ENCODE results near the gene HRAS. TPM values are rescaled to one million over a fixed set of nuclear protein-coding genes. Genes with fewer than 3 reads are reported as not detected.

The HRAS gene
- polyA plus RNA-seq, 1 of the 3 experiments (the other 2 are of a cell fraction) = 217 TPM

DNA sequence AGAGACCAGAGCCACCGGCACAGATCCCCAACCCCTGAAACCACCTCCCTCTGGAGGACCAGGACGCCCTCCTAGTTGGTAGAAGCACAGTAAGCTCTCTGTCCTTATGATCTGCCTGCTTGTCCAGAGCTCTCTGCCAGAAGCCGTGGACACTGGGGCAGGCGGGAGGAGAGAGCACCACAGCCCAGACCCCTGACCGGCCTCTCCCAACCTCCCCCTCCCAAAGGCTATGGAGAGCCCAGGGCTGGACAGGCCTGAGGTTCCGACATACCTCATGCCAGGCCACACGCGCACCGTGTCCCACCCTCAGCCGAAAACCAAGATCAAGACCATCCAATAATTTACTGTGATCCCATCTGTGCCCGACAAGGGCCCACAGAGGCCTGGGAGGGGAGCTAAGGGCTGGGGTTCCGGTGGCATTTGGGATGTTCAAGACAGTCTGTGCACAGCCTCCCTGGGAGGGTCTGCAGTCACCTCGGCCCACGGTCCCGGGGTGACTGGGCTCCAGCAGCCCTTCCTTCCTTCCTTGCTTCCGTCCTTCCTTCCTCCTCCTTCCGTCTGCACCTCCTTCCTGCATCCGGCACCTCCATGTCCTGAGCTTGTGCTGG, 3.4 kb downstream of the HRAS start:
- WGBS (ENCODE audit: low lambda C conversion rate) = 94% methylated on average over 10 of the region's 18 CpGs
- peaks cover 0 to 12% of the 10 kb centered on the region in 2 experiments; a peak in 1 of 4 replicates for H3K4me1 ChIP-seq (ENCODE audit: control insufficient read depth in 1 of 2, insufficient read depth in 2 of 2, low read depth in 1 of 2, low read length in 1 of 2)
- no peak overlapping the region for H2AFZ ChIP-seq (ENCODE audit: low read depth)
- no peak overlapping the region for H3K4me3 ChIP-seq (ENCODE audit: low read depth in 2 of 2, low read length in 1 of 2)
- CTCF ChIA-PET = interaction anchor here (2.3 kb wide), 2 partner anchors 13 to 22 kb away, joined by 5 to 13 read pairs; no protein-coding TSS in a partner anchor
- DNase-seq = no peak
- H3F3A ChIP-seq (replicated peaks; ENCODE audit: insufficient read depth) = no peaks in the 10 kb centered on the region
- H3K9me3 ChIP-seq = no peaks in the 10 kb centered on the region
- no peak overlapping the region for H3K9ac ChIP-seq
- no peak overlapping the region for H3K27ac ChIP-seq (ENCODE audit: low read depth in 2 of 2, low read length in 1 of 2)
- no peaks in the 10 kb centered on the region for H3K27me3 ChIP-seq (ENCODE audit: insufficient read depth)
- peaks cover 10% of the 10 kb centered on the region; the same call in 1 of the 2 replicates for H4K20me1 ChIP-seq (ENCODE audit: insufficient read depth)
- TF ChIP-seq GATA2 (CRISPR knock-in tag; IDR thresholded peaks at IDR 0.05) (no peak), ELF1 (IDR thresholded peaks at IDR 0.05) (no peak), TAF1 (IDR thresholded peaks at IDR 0.05; ENCODE audit: borderline replicate concordance, low read depth, low read length) (no peak), NRF1 (IDR thresholded peaks at IDR 0.05; ENCODE audit: low read depth, low read length) (no peak), FOSL2 (IDR thresholded peaks at IDR 0.05; ENCODE audit: borderline replicate concordance, low read depth) (no peak), RAD21 (IDR thresholded peaks at IDR 0.05; ENCODE audit: low read length) (no peak), MXI1 (IDR thresholded peaks at IDR 0.05; ENCODE audit: low read depth, low read length) (no peak), GABPA (IDR thresholded peaks at IDR 0.05; ENCODE audit: low read depth) (no peak), RXRA (IDR thresholded peaks at IDR 0.05; ENCODE audit: borderline replicate concordance, low read depth) (no peak), SIN3A (IDR thresholded peaks at IDR 0.05; ENCODE audit: borderline replicate concordance, low read depth, low read length) (no peak), EP300 (IDR thresholded peaks at IDR 0.05; ENCODE audit: borderline replicate concordance in 1 of 2, low read depth in 1 of 2, low read length in 1 of 2) (no peak), CTCF (IDR thresholded peaks at IDR 0.05) (no peak), MEF2A (IDR thresholded peaks at IDR 0.05; ENCODE audit: borderline replicate concordance, low read depth) (no peak), SMC3 (IDR thresholded peaks at IDR 0.05; ENCODE audit: low read depth, low read length) (no peak)
- TF ChIP-seq, protein P1, sequence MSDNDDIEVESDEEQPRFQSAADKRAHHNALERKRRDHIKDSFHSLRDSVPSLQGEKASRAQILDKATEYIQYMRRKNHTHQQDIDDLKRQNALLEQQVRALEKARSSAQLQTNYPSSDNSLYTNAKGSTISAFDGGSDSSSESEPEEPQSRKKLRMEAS (IDR thresholded peaks at IDR 0.05; ENCODE audit: low read depth) = no peak
- TF ChIP-seq, protein P2, sequence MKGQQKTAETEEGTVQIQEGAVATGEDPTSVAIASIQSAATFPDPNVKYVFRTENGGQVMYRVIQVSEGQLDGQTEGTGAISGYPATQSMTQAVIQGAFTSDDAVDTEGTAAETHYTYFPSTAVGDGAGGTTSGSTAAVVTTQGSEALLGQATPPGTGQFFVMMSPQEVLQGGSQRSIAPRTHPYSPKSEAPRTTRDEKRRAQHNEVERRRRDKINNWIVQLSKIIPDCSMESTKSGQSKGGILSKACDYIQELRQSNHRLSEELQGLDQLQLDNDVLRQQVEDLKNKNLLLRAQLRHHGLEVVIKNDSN (IDR thresholded peaks at IDR 0.05; ENCODE audit: borderline replicate concordance, low read depth) = no peak
- TF ChIP-seq, protein P3, sequence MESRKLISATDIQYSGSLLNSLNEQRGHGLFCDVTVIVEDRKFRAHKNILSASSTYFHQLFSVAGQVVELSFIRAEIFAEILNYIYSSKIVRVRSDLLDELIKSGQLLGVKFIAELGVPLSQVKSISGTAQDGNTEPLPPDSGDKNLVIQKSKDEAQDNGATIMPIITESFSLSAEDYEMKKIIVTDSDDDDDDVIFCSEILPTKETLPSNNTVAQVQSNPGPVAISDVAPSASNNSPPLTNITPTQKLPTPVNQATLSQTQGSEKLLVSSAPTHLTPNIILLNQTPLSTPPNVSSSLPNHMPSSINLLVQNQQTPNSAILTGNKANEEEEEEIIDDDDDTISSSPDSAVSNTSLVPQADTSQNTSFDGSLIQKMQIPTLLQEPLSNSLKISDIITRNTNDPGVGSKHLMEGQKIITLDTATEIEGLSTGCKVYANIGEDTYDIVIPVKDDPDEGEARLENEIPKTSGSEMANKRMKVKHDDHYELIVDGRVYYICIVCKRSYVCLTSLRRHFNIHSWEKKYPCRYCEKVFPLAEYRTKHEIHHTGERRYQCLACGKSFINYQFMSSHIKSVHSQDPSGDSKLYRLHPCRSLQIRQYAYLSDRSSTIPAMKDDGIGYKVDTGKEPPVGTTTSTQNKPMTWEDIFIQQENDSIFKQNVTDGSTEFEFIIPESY (IDR thresholded peaks at IDR 0.05; ENCODE audit: borderline replicate concordance, low read depth) = no peak
- TF ChIP-seq, protein P4, sequence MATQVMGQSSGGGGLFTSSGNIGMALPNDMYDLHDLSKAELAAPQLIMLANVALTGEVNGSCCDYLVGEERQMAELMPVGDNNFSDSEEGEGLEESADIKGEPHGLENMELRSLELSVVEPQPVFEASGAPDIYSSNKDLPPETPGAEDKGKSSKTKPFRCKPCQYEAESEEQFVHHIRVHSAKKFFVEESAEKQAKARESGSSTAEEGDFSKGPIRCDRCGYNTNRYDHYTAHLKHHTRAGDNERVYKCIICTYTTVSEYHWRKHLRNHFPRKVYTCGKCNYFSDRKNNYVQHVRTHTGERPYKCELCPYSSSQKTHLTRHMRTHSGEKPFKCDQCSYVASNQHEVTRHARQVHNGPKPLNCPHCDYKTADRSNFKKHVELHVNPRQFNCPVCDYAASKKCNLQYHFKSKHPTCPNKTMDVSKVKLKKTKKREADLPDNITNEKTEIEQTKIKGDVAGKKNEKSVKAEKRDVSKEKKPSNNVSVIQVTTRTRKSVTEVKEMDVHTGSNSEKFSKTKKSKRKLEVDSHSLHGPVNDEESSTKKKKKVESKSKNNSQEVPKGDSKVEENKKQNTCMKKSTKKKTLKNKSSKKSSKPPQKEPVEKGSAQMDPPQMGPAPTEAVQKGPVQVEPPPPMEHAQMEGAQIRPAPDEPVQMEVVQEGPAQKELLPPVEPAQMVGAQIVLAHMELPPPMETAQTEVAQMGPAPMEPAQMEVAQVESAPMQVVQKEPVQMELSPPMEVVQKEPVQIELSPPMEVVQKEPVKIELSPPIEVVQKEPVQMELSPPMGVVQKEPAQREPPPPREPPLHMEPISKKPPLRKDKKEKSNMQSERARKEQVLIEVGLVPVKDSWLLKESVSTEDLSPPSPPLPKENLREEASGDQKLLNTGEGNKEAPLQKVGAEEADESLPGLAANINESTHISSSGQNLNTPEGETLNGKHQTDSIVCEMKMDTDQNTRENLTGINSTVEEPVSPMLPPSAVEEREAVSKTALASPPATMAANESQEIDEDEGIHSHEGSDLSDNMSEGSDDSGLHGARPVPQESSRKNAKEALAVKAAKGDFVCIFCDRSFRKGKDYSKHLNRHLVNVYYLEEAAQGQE (IDR thresholded peaks at IDR 0.05; ENCODE audit: low read depth, low read length) = no peak
- H3K4me2 ChIP-seq = no peak overlapping the region
- POLR2A ChIA-PET = no interaction called here
- peaks cover 0 to 27% of the 10 kb centered on the region in 2 experiments for H3K36me3 ChIP-seq (replicated peaks in 1 of 2; ENCODE audit: control insufficient read depth in 1 of 2, insufficient read depth in 2 of 2, low read length in 1 of 2)
- H3K79me2 ChIP-seq (ENCODE audit: insufficient read depth) = peaks cover 15% of the 10 kb centered on the region
- no peaks in the 10 kb centered on the region for H3K9me2 ChIP-seq
